PC-3 (cell line): ENCODE measurements around the gene FBXO45. TPM values are rescaled to one million over a fixed set of nuclear protein-coding genes. Genes with fewer than 3 reads are reported as not detected.

ENCODE experiments used
- ATAC-seq: fragments of 200-7000 bp; cut with Tn5 transposase; 2 replicates; pipeline ENCODE4 v1.9.1; 2020; ENCODE audit warnings: mild to moderate bottlenecking, moderate library complexity
- BruUV-seq: library from RNA; stranded (reverse); fragments of 400-500 nt; replicated peaks from 2 replicates; lab custom pipeline; 2021; lab: Mats Ljungman, UMichigan
- CTCF ChIA-PET: fragments of 300-600 bp; sonication (Branson Sonifier 250); formaldehyde crosslinking; loops from one replicate; lab custom pipeline; 2022; ENCODE audit warnings: antibody characterized with exemption; lab: Charles Lee
- POLR2A ChIA-PET: fragments of 300-600 bp; sonication (Branson Sonifier 250); formaldehyde crosslinking; loops from one replicate; lab custom pipeline; 2022; ENCODE audit warnings: antibody characterized with exemption; ENCODE audit not compliant: unreplicated experiment; lab: Charles Lee
- DNase-seq: peaks from one replicate; pipeline ENCODE4 v3.0.0-alpha.2; 2015
- H2AFZ ChIP-seq: fragments of 300-600 bp; sonication (generic); 2 replicates; pipeline ENCODE4 v1.6.0; 2016; ENCODE audit warnings: antibody characterized with exemption, low read length
- H3F3A ChIP-seq: fragments of 300-600 bp; sonication (generic); one replicate; pipeline ENCODE4 v1.6.0; 2017; ENCODE audit warnings: antibody characterized with exemption, low read length, control low read depth, mild to moderate bottlenecking; ENCODE audit not compliant: unreplicated experiment
- H3K27ac ChIP-seq: fragments of 300-600 bp; sonication (generic); 2 replicates; pipeline ENCODE4 v1.5.1; 2016; ENCODE audit warnings: mild to moderate bottlenecking, low read length
- H3K27me3 ChIP-seq: fragments of 300-600 bp; sonication (generic); 2 replicates; pipeline ENCODE4 v1.6.1; 2016; ENCODE audit warnings: low read length, mixed read lengths
- H3K36me3 ChIP-seq: fragments of 300-600 bp; sonication (generic); 2 replicates; pipeline ENCODE4 v1.6.1; 2016; ENCODE audit warnings: low read depth, mixed run types, low read length, mixed read lengths
- H3K4me1 ChIP-seq: fragments of 300-600 bp; sonication (generic); 2 replicates; pipeline ENCODE4 v1.5.1; 2016; ENCODE audit warnings: low read length; ENCODE audit not compliant: insufficient read depth
- H3K4me2 ChIP-seq: fragments of 300-600 bp; sonication (generic); 2 replicates; pipeline ENCODE4 v1.6.0; 2016; ENCODE audit warnings: low read length
- H3K4me3 ChIP-seq: fragments of 300-600 bp; sonication (generic); 2 replicates; pipeline ENCODE4 v1.5.1; 2016; ENCODE audit warnings: mild to moderate bottlenecking, low read length, mixed read lengths
- H3K79me2 ChIP-seq: fragments of 300-600 bp; sonication (generic); 2 replicates; pipeline ENCODE4 v1.6.1; 2017; ENCODE audit warnings: low read length, mixed read lengths
- H3K9ac ChIP-seq: fragments of 300-600 bp; sonication (generic); 2 replicates; pipeline ENCODE4 v1.6.0; 2016; ENCODE audit warnings: mild to moderate bottlenecking, low read length
- H3K9me2 ChIP-seq: fragments of 300-600 bp; sonication (generic); replicated peaks from 2 replicates; pipeline ENCODE4 v1.6.1; 2016; ENCODE audit warnings: mixed run types, low read length, mixed read lengths
- H3K9me3 ChIP-seq: fragments of 300-600 bp; sonication (generic); 2 replicates; pipeline ENCODE4 v1.6.1; 2016; ENCODE audit warnings: low read length, mixed read lengths
- H4K20me1 ChIP-seq: fragments of 300-600 bp; sonication (generic); 2 replicates; pipeline ENCODE4 v1.6.1; 2016; ENCODE audit warnings: low read length, mixed read lengths
- CTCF ChIP-seq: fragments of 300-600 bp; sonication (generic); conservative IDR thresholded peaks from 2 replicates; pipeline ENCODE4 v1.5.1; 2017; ENCODE audit warnings: antibody characterized with exemption, low read depth, mild to moderate bottlenecking, low read length
- EZH2 ChIP-seq: fragments of 300-600 bp; sonication (generic); IDR thresholded peaks from one replicate; pipeline ENCODE4 v1.6.1; 2017; ENCODE audit warnings: antibody characterized with exemption, mild to moderate bottlenecking, low read length; ENCODE audit not compliant: unreplicated experiment
- EZH2phosphoT487 ChIP-seq: fragments of 300-600 bp; sonication (generic); IDR thresholded peaks from 2 replicates; pipeline ENCODE4 v1.6.1; 2018; ENCODE audit warnings: mild to moderate bottlenecking, antibody characterized with exemption, low read length, borderline replicate concordance
- intact Hi-C: fragments of 100-400 bp; cut with micrococcal nuclease; formaldehyde crosslinking; loops from 2 replicates; pipeline ENCODE4 v1.9.0; 2023
- total RNA-seq: library from RNA; depleted of rRNA; stranded (reverse); fragments of >200 nt; gene quantifications from 2 replicates; pipeline ENCODE4 v1.2.3, GENCODE V29; 2014

The FBXO45 gene
- total RNA-seq, 1 experiment from 2014 or later: 20.8 TPM

- no peaks in the 10 kb centered on the region for H3K36me3 ChIP-seq
- intact Hi-C loops: no loop called here
- H4K20me1 ChIP-seq: no peaks in the 10 kb centered on the region
- TF ChIP-seq EZH2 (no peak), CTCF (no peak), EZH2phosphoT487 (no peak)
- H3K27ac ChIP-seq: no peak overlapping the region
- no peaks in the 10 kb centered on the region for H3F3A ChIP-seq
- peaks cover 2% of the 10 kb centered on the region; the same call in 1 of the 2 replicates for H3K4me1 ChIP-seq
- no peaks in the 10 kb centered on the region for H3K9me2 ChIP-seq
- no peak overlapping the region for H2AFZ ChIP-seq
- DNase-seq (no peak), ATAC-seq (no peak)
- BruUV-seq: no TSS peak
- H3K27me3 ChIP-seq: no peaks in the 10 kb centered on the region
- H3K9me3 ChIP-seq: no peaks in the 10 kb centered on the region
- no peak overlapping the region for H3K4me3 ChIP-seq
- H3K79me2 ChIP-seq: no peaks in the 10 kb centered on the region
- no peak overlapping the region for H3K9ac ChIP-seq
- POLR2A ChIA-PET: no interaction called here
- no peak overlapping the region for H3K4me2 ChIP-seq
- CTCF ChIA-PET: interaction anchor here (0.7 kb wide), 1 partner anchor 83 kb away, joined by 4 read pairs; no protein-coding TSS in a partner anchor
Measured at GRCh38 chr3:196604548-196604947, 36.1 kb downstream of the FBXO45 start.

- BruUV-seq: no TSS peak
- Histone ChIP-seq H3K4me2 (no peak overlapping the region), H3F3A (no peaks in the 10 kb centered on the region), H3K9me3 (no peaks in the 10 kb centered on the region), H3K9ac (no peak overlapping the region), H3K9me2 (no peaks in the 10 kb centered on the region), H3K4me3 (no peak overlapping the region), H3K79me2 (no peaks in the 10 kb centered on the region), H4K20me1 (no peaks in the 10 kb centered on the region), H2AFZ (no peak overlapping the region), H3K4me1 (peaks cover 15% of the 10 kb centered on the region; the same call in 1 of the 2 replicates), H3K36me3 (no peaks in the 10 kb centered on the region), H3K27me3 (no peaks in the 10 kb centered on the region), H3K27ac (no peak overlapping the region)
- TF ChIP-seq EZH2: no peak
- no peak for TF ChIP-seq CTCF
- TF ChIP-seq EZH2phosphoT487: no peak
- ChIA-PET CTCF (interaction anchor here (1.0 to 1.1 kb wide), 2 partner anchors 23 to 76 kb away, joined by 6 to 22 read pairs; no protein-coding TSS in a partner anchor), POLR2A (no interaction called here)
- ATAC-seq (no peak), DNase-seq (no peak)
- intact Hi-C loops: loop anchor here (1.0 to 5.0 kb wide), 3 partner anchors 71 to 361 kb away; no protein-coding TSS in a partner anchor
Measured at GRCh38 chr3:196608693-196609092, 40.2 kb downstream of the FBXO45 start.

DNA sequence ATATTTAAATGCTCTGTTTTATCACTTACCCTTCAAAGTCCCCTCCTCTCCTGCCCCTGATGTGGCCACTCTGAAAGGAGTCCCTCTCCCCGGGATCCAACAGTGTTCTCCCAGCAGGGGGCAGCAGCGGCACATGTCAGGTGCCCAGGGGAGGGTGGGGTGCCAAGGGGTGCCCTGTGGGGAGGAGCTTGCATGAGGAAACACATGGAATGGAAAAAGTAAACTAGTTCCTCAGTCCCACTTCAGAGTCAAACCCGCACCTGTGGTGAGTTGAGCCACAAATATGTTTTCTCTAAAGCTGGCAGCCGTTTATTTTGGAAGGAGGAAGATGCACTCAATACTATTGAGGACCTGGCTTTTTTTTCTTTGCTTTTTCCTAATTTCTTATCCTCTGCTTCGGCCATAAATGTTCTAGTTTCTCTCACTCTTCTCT, 40.9 kb downstream of the FBXO45 start:
- Histone ChIP-seq H3K4me1 (peaks cover 15% of the 10 kb centered on the region; the same call in 1 of the 2 replicates), H2AFZ (peak overlapping the region; percentile 50), H3K4me3 (no peak overlapping the region), H4K20me1 (no peaks in the 10 kb centered on the region), H3K9me2 (no peaks in the 10 kb centered on the region), H3K79me2 (no peaks in the 10 kb centered on the region), H3K9ac (no peak overlapping the region), H3K36me3 (no peaks in the 10 kb centered on the region), H3K4me2 (peak overlapping the region; percentile 55), H3K27me3 (no peaks in the 10 kb centered on the region), H3K9me3 (no peaks in the 10 kb centered on the region), H3K27ac (no peak overlapping the region), H3F3A (no peaks in the 10 kb centered on the region)
- intact Hi-C loops: loop anchor here (1.0 to 5.0 kb wide), 3 partner anchors 72 to 360 kb away; no protein-coding TSS in a partner anchor
- POLR2A ChIA-PET: interaction anchor here (0.6 kb wide), 1 partner anchor 361 kb away, joined by 3 read pairs; no protein-coding TSS in a partner anchor
- no peak for TF ChIP-seq EZH2
- TF ChIP-seq CTCF: peak; percentile 98
- DNase-seq (peak; percentile 93), ATAC-seq (peak; percentile 98)
- CTCF ChIA-PET: interaction anchor here (0.5 to 1.1 kb wide), 10 partner anchors 22 to 360 kb away, joined by 3 to 22 read pairs (median 4); no protein-coding TSS in a partner anchor
- no TSS peak for BruUV-seq
